ENCODE results near the gene HACE1.
"Not testable (repeated sequence)": the region's sequence is repeated elsewhere in the genome, so short reads cannot be mapped to it uniquely, and the experiment has no call there.

HACE1 gene

GRCh38 chr6:104737567-104737966 lies 122.2 kb downstream of the HACE1 start:
- not testable (repeated sequence) for DNase-seq (ENCODE audit: low read depth in 2 of 2)

- no peak for DNase-seq (ENCODE audit: low read depth in 2 of 2)
These were observed 123.2 kb downstream of the HACE1 start for GRCh38 chr6:104736545-104736944.

GRCh38 chr6:104730450-104730849 lies 129.3 kb downstream of the HACE1 start:
- DNase-seq (ENCODE audit: low read depth in 2 of 2) = no peak

GRCh38 chr6:104729433-104729832 lies 130.3 kb downstream of the HACE1 start:
- DNase-seq (ENCODE audit: low read depth in 2 of 2) = no peak

- DNase-seq (ENCODE audit: low read depth in 2 of 2) = no peak
These were observed 131.3 kb downstream of the HACE1 start for GRCh38 chr6:104728448-104728847.

GRCh38 chr6:104718672-104719071 lies 141.0 kb downstream of the HACE1 start:
- DNase-seq (ENCODE audit: low read depth in 2 of 2) = no peak

- no peak for DNase-seq (ENCODE audit: low read depth in 2 of 2)
These were observed 142.9 kb downstream of the HACE1 start for GRCh38 chr6:104716858-104717257.

GRCh38 chr6:104714796-104715195 lies 144.9 kb downstream of the HACE1 start:
- DNase-seq (ENCODE audit: low read depth in 2 of 2) = no peak

GRCh38 chr6:104713982-104714381 lies 145.7 kb downstream of the HACE1 start:
- DNase-seq (ENCODE audit: low read depth in 2 of 2) = no peak

- no peak for DNase-seq (ENCODE audit: low read depth in 2 of 2)
These were observed 148.3 kb downstream of the HACE1 start for GRCh38 chr6:104711371-104711770.

- no peak for DNase-seq (ENCODE audit: low read depth in 2 of 2)
These were observed 149.0 kb downstream of the HACE1 start for GRCh38 chr6:104710543-104711335.

GRCh38 chr6:104705916-104706442 lies 153.7 kb downstream of the HACE1 start:
- no peak for DNase-seq (ENCODE audit: low read depth in 2 of 2)

GRCh38 chr6:104705095-104705707 lies 154.5 kb downstream of the HACE1 start:
- peak; percentile 16 to 17 for DNase-seq (ENCODE audit: low read depth in 2 of 2)

- DNase-seq (ENCODE audit: low read depth in 2 of 2) = no peak
These were observed 155.5 kb downstream of the HACE1 start for GRCh38 chr6:104704191-104704590.

- DNase-seq (ENCODE audit: low read depth in 2 of 2) = no peak
These were observed 157.4 kb downstream of the HACE1 start for GRCh38 chr6:104702126-104702841.

GRCh38 chr6:104700371-104701185 lies 159.1 kb downstream of the HACE1 start:
- DNase-seq (ENCODE audit: low read depth in 2 of 2) = no peak

- no peak for DNase-seq (ENCODE audit: low read depth in 2 of 2)
These were observed 160.0 kb downstream of the HACE1 start for GRCh38 chr6:104699593-104700329.

GRCh38 chr6:104698979-104699378 lies 160.7 kb downstream of the HACE1 start:
- no peak for DNase-seq (ENCODE audit: low read depth in 2 of 2)

GRCh38 chr6:104692008-104692407 lies 167.7 kb downstream of the HACE1 start:
- DNase-seq (ENCODE audit: low read depth in 2 of 2) = no peak

- no peak for DNase-seq (ENCODE audit: low read depth in 2 of 2)
These were observed 170.0 kb downstream of the HACE1 start for GRCh38 chr6:104689551-104690205.
